GM21526 (cell line): Measurements from ENCODE around the gene ACSF2.
"Not testable (repeated sequence)": the region's sequence is repeated elsewhere in the genome, so short reads cannot be mapped to it uniquely, and the experiment has no call there.

ENCODE experiments used
- ATAC-seq: cut with Tn5 transposase; IDR thresholded peaks from one replicate; pipeline ENCODE4 v1.9.1; 2021; ENCODE audit warnings: moderate library complexity; ENCODE audit not compliant: unreplicated experiment, low FRiP score

The ACSF2 gene

GRCh38 chr17:50425682-50426471 is at the start of gene ACSF2:
ACSF2 (plus strand) TSS chr17:50426218; CDS start chr17:50426262, 44 bp downstream.
- peak; percentile 47 for ATAC-seq

GRCh38 chr17:50379351-50380132 is 46.5 kb upstream of the ACSF2 start:
- ATAC-seq, result no peak

GRCh38 chr17:50380369-50381259 is 45.4 kb upstream of the ACSF2 start:
- no peak for ATAC-seq

- ATAC-seq, result no peak
Observed at GRCh38 chr17:50381260-50381815, 44.7 kb upstream of the ACSF2 start.

- no peak for ATAC-seq
Observed at GRCh38 chr17:50381920-50382319, 44.1 kb upstream of the ACSF2 start.

GRCh38 chr17:50382931-50383330 is 43.1 kb upstream of the ACSF2 start:
- no peak for ATAC-seq

GRCh38 chr17:50386510-50386909 is 39.5 kb upstream of the ACSF2 start:
- no peak for ATAC-seq

GRCh38 chr17:50388728-50389127 is 37.3 kb upstream of the ACSF2 start:
- no peak for ATAC-seq

GRCh38 chr17:50389534-50389933 is 36.5 kb upstream of the ACSF2 start:
- no peak for ATAC-seq

GRCh38 chr17:50392621-50393020 is 33.4 kb upstream of the ACSF2 start:
- ATAC-seq, result no peak

GRCh38 chr17:50393700-50394099 is 32.3 kb upstream of the ACSF2 start:
- ATAC-seq, result no peak

GRCh38 chr17:50394711-50395110 is 31.3 kb upstream of the ACSF2 start:
- no peak for ATAC-seq

- no peak for ATAC-seq
Observed at GRCh38 chr17:50396261-50397110, 29.5 kb upstream of the ACSF2 start.

- ATAC-seq, result peak; percentile 85
Observed at GRCh38 chr17:50397111-50397918, 28.7 kb upstream of the ACSF2 start, which contains the start of gene LRRC59. LRRC59 (minus strand) TSS chr17:50397523; CDS start chr17:50397317, 206 bp downstream.

GRCh38 chr17:50397919-50398285 is 28.1 kb upstream of the ACSF2 start:
- no peak for ATAC-seq

GRCh38 chr17:50398672-50399071 is 27.3 kb upstream of the ACSF2 start:
- ATAC-seq, result not testable (repeated sequence)

GRCh38 chr17:50399591-50399990 is 26.4 kb upstream of the ACSF2 start:
- not testable (repeated sequence) for ATAC-seq

- not testable (repeated sequence) for ATAC-seq
Observed at GRCh38 chr17:50405351-50405750, 20.7 kb upstream of the ACSF2 start.

- no peak for ATAC-seq
Observed at GRCh38 chr17:50406578-50406977, 19.4 kb upstream of the ACSF2 start.
